Activated CD8-positive, alpha-beta T cell treated with anti-CD3 and anti-CD28 coated beads for 36 hours (primary cell): ENCODE measurements around the gene FGF19. TPM values are rescaled to one million over a fixed set of nuclear protein-coding genes. Genes with fewer than 3 reads are reported as not detected.
A peak's percentile ranks its signal among the peaks of the same experiment; 100 is the strongest.

ENCODE experiments used
- ATAC-seq: fragments of 200-7000 bp; cut with Tn5 transposase; one replicate; pipeline ENCODE4 v1.10.0; 2021; ENCODE audit warnings: mild to moderate bottlenecking, moderate library complexity
- CTCF ChIA-PET: fragments of 350-600 bp; sonication (Branson Sonifier 250); formaldehyde crosslinking; loops from one replicate; lab custom pipeline; 2021; ENCODE audit warnings: antibody characterized with exemption; lab: Charles Lee
- POLR2A ChIA-PET: fragments of 350-600 bp; sonication (Branson Sonifier 250); formaldehyde crosslinking; loops from one replicate; lab custom pipeline; 2021; ENCODE audit warnings: antibody characterized with exemption; lab: Charles Lee
- DNase-seq: peaks from one replicate; pipeline ENCODE4 v3.0.0-alpha.2; 2020
- H3K27ac Mint-ChIP-seq: one replicate; pipeline ENCODE4 v1.8.0; 2021; ENCODE audit warnings: mild to moderate bottlenecking, mixed read lengths
- H3K27me3 Mint-ChIP-seq: one replicate; pipeline ENCODE4 v1.8.0; 2021; ENCODE audit warnings: mixed read lengths
- H3K36me3 Mint-ChIP-seq: one replicate; pipeline ENCODE4 v1.8.0; 2021; ENCODE audit warnings: low read depth, mixed read lengths
- H3K4me1 Mint-ChIP-seq: one replicate; pipeline ENCODE4 v1.8.0; 2021; ENCODE audit warnings: low read depth, mixed read lengths
- H3K4me3 Mint-ChIP-seq: one replicate; pipeline ENCODE4 v1.8.0; 2021; ENCODE audit warnings: mild to moderate bottlenecking, moderate library complexity, mixed read lengths
- H3K9me3 Mint-ChIP-seq: one replicate; pipeline ENCODE4 v1.8.0; 2021; ENCODE audit warnings: mixed read lengths
- intact Hi-C: fragments of 100-400 bp; cut with micrococcal nuclease; formaldehyde crosslinking; loops from one replicate; pipeline ENCODE4 v1.10.0; 2022
- total RNA-seq, 2 experiments: library from RNA; stranded (reverse); gene quantifications; one replicate each; pipeline ENCODE4 v1.2.3, GENCODE V29; 2021
- TF ChIP-seq, protein P1 (sequence below): fragments of 200-600 bp; IDR thresholded peaks from one replicate; pipeline ENCODE4 v1.8.0; 2022; ENCODE audit warnings: antibody characterized with exemption, mild to moderate bottlenecking

The FGF19 gene
- total RNA-seq, 2 experiments from 2014 or later = not detected

DNA sequence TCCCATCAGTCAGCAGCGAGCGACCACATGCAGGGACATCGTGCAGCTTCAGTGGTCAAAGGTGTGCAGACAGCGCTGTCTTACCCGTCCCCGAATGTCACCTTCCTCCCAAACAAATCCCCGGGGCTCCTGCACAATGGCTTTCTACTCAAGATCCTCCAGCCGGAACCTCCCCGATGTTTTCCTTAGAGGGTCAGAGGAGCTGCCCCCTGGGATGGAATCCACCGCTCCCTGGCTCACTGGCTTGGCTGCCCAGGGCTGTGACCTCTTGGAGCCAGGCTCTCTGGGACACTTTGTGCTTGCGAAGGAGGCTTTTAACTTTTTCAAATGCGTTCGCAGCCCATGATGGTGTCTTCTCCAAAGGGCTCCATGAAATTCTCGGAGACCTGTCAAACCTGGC is 17.3 kb upstream of the FGF19 start:
- Mint-ChIP-seq H3K4me1 (no peaks in the 10 kb centered on the region), H3K36me3 (no peaks in the 10 kb centered on the region), H3K27ac (no peak overlapping the region), H3K4me3 (no peak overlapping the region), H3K27me3 (peaks cover 54% of the 10 kb centered on the region), H3K9me3 (no peaks in the 10 kb centered on the region)
- ChIA-PET POLR2A (no interaction called here), CTCF (no interaction called here)
- DNase-seq (no peak), ATAC-seq (no peak)
- TF ChIP-seq, protein P1, sequence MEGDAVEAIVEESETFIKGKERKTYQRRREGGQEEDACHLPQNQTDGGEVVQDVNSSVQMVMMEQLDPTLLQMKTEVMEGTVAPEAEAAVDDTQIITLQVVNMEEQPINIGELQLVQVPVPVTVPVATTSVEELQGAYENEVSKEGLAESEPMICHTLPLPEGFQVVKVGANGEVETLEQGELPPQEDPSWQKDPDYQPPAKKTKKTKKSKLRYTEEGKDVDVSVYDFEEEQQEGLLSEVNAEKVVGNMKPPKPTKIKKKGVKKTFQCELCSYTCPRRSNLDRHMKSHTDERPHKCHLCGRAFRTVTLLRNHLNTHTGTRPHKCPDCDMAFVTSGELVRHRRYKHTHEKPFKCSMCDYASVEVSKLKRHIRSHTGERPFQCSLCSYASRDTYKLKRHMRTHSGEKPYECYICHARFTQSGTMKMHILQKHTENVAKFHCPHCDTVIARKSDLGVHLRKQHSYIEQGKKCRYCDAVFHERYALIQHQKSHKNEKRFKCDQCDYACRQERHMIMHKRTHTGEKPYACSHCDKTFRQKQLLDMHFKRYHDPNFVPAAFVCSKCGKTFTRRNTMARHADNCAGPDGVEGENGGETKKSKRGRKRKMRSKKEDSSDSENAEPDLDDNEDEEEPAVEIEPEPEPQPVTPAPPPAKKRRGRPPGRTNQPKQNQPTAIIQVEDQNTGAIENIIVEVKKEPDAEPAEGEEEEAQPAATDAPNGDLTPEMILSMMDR = no peak
- intact Hi-C loops = no loop called here

DNA sequence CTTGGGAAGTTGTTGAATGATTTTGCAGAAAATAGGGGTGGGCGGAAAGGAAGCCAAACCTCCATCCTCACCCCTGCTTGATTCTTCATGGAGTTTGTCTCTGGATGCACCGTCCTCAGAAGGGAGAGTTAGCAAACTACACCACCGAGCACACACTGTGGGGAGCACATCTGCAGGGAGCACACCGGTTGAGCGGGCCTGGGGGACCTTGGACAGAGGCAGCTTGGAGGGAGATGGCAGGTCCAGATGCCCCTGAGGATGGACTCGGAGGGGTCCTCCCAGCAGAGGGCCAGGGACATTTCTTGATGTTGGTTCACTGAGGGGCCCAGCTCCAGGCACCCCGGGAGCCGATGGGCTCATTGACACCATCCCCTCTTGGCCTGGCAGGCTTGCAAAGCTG is 15.1 kb upstream of the FGF19 start:
- TF ChIP-seq, protein P1 = no peak
- ATAC-seq = no peak
- DNase-seq = no peak
- no peak overlapping the region for H3K27ac Mint-ChIP-seq
- no peaks in the 10 kb centered on the region for H3K4me1 Mint-ChIP-seq
- CTCF ChIA-PET = no interaction called here
- H3K36me3 Mint-ChIP-seq = no peaks in the 10 kb centered on the region
- intact Hi-C loops = no loop called here
- no peak overlapping the region for H3K4me3 Mint-ChIP-seq
- H3K9me3 Mint-ChIP-seq = no peaks in the 10 kb centered on the region
- peaks cover 41% of the 10 kb centered on the region for H3K27me3 Mint-ChIP-seq
- POLR2A ChIA-PET = no interaction called here

DNA sequence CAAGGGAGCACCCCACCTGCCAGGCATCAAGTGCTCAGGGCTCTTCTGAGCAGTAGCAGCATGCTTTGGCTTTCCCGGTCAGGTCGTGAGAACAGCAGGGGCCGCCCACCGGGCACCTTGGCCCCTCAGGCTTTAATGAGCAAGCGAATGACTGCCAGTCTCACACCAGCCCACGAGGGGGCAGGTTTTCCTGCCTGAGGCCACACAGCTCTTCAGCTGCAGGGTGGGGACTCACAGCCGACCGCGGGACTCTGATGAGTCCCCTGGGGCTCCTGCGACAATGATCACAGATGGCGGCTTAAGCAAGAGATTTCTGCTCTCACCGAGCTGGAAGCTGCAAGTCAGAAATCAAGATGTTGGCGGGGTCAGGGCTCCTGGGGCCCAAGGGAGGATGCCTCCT is 14.3 kb upstream of the FGF19 start:
- Mint-ChIP-seq H3K4me1 (no peaks in the 10 kb centered on the region), H3K27me3 (peaks cover 35% of the 10 kb centered on the region), H3K9me3 (no peaks in the 10 kb centered on the region), H3K4me3 (no peak overlapping the region), H3K27ac (no peak overlapping the region), H3K36me3 (no peaks in the 10 kb centered on the region)
- ChIA-PET POLR2A (no interaction called here), CTCF (interaction anchor here (1.5 kb wide), 1 partner anchor 9 kb away, joined by 6 read pairs; no protein-coding TSS in a partner anchor)
- intact Hi-C loops = no loop called here
- DNase-seq (peak; percentile 48), ATAC-seq (peak; percentile 69)
- TF ChIP-seq, protein P1 = peak; percentile 35

DNA sequence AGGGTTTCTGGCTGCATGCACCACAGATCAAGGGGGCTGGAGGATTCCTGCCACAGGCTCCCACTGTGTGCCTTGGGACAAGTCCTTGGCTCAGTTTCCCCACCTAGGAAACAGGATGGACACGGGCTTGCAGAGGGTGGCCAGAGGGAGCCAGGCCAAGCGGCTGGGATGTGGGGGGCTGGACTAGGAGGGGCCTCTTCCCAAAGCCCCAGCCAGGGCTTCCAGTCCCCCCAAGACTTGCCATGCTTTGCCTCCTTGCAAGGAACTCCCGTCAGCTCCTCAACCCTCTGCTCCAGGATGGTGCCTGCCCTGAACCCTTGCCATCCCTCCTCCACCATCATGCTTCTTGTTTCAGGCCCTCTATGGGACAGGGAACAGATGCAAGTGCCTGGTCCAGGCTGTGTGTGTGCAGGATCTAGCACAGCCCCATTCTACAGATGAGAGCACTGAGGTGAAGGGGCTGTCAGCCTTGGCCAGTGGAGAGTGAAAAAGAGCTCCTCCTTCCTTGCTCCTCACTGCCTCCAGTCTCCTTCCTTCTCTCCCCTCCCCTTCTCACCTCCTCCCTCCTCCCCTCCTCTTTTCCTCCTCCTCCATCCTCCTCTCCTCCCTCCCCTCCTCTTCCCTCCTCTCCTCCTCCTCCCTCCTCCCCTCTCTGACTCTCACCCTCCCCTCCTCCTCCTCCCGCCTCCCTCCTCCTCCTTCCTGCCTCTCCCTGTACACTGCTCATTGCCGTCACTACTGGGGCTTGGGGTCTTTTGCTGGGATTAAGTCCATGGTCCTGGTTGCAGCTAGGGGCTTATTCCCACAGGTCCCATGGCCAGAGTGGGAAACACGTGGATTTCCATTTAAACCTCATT is 13.3 kb upstream of the FGF19 start:
- CTCF ChIA-PET = interaction anchor here (1.5 to 1.9 kb wide), 2 partner anchors 8 to 12 kb away, joined by 6 read pairs; no protein-coding TSS in a partner anchor
- peaks cover 29% of the 10 kb centered on the region for H3K27me3 Mint-ChIP-seq
- H3K4me1 Mint-ChIP-seq = peaks cover 3% of the 10 kb centered on the region
- H3K9me3 Mint-ChIP-seq = no peaks in the 10 kb centered on the region
- no peak overlapping the region for H3K4me3 Mint-ChIP-seq
- TF ChIP-seq, protein P1 = no peak
- no peaks in the 10 kb centered on the region for H3K36me3 Mint-ChIP-seq
- DNase-seq = no peak
- ATAC-seq = no peak
- intact Hi-C loops = no loop called here
- no peak overlapping the region for H3K27ac Mint-ChIP-seq
- POLR2A ChIA-PET = no interaction called here

DNA sequence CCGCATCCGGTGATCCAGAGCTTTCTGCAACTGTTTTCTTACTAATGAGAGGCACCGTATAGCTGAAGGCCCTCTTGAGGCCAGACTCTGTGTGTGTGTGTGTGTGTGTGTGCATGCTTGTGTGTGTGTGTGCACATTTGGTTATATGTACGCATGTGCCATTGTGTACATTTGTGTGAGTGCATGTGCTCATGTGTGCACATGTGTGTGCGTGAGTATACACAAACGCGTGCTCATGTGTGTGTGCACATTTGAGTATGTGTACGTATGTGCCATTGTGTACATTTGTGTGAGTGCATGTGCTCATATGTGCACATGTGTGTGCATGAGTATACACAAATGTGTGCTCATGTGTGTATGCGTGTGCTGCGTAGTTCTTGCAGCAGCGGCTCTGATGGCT is 12.3 kb upstream of the FGF19 start:
- Mint-ChIP-seq H3K27ac (no peak overlapping the region), H3K4me1 (peaks cover 8% of the 10 kb centered on the region), H3K27me3 (peaks cover 23% of the 10 kb centered on the region), H3K36me3 (peaks cover 1% of the 10 kb centered on the region), H3K9me3 (no peaks in the 10 kb centered on the region), H3K4me3 (no peak overlapping the region)
- DNase-seq = no peak
- POLR2A ChIA-PET = no interaction called here
- no peak for ATAC-seq
- CTCF ChIA-PET = interaction anchor here (1.1 to 1.9 kb wide), 2 partner anchors 11 to 171 kb away, joined by 3 to 6 read pairs; no protein-coding TSS in a partner anchor
- intact Hi-C loops = no loop called here
- TF ChIP-seq, protein P1 = no peak
